ENCODE measurements around the gene LSAMP.

DNA sequence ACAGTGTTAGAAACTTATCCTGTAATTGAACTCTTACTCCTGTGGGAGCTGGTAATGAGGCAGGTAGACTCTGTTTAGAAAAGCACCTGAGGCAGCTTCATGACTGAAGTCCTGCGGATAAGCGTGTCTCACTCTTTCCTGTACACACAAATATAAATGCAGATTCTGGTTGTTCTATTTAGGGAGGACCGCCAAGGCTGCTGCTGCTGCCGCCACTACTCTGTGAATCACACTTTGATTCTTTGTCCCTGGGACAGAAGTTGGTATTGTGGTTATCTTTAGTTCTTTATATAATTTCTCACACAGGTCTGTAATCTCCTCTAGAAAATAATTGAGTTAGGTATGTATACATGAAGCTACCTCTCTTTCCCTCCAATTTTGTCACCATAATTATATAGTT is 3.6 kb downstream of the LSAMP start:
- TF ChIP-seq, protein P1, sequence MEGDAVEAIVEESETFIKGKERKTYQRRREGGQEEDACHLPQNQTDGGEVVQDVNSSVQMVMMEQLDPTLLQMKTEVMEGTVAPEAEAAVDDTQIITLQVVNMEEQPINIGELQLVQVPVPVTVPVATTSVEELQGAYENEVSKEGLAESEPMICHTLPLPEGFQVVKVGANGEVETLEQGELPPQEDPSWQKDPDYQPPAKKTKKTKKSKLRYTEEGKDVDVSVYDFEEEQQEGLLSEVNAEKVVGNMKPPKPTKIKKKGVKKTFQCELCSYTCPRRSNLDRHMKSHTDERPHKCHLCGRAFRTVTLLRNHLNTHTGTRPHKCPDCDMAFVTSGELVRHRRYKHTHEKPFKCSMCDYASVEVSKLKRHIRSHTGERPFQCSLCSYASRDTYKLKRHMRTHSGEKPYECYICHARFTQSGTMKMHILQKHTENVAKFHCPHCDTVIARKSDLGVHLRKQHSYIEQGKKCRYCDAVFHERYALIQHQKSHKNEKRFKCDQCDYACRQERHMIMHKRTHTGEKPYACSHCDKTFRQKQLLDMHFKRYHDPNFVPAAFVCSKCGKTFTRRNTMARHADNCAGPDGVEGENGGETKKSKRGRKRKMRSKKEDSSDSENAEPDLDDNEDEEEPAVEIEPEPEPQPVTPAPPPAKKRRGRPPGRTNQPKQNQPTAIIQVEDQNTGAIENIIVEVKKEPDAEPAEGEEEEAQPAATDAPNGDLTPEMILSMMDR (conservative IDR thresholded peaks at IDR 0.05; ENCODE audit: low read length) = no peak
- no peak for TF ChIP-seq EZH2phosphoT487 (IDR thresholded peaks at IDR 0.05; ENCODE audit: borderline replicate concordance)
